PC-3 (cell line): Measurements from ENCODE around the gene FANK1. TPM values are rescaled to one million over a fixed set of nuclear protein-coding genes. Genes with fewer than 3 reads are reported as not detected.

Source experiments
- ATAC-seq: fragments of 200-7000 bp; cut with Tn5 transposase; 2 replicates; pipeline ENCODE4 v1.9.1; 2020; ENCODE audit warnings: mild to moderate bottlenecking, moderate library complexity
- BruUV-seq: library from RNA; stranded (reverse); fragments of 400-500 nt; replicated peaks from 2 replicates; lab custom pipeline; 2021; lab: Mats Ljungman, UMichigan
- CTCF ChIA-PET: fragments of 300-600 bp; sonication (Branson Sonifier 250); formaldehyde crosslinking; loops from one replicate; lab custom pipeline; 2022; ENCODE audit warnings: antibody characterized with exemption; lab: Charles Lee
- POLR2A ChIA-PET: fragments of 300-600 bp; sonication (Branson Sonifier 250); formaldehyde crosslinking; loops from one replicate; lab custom pipeline; 2022; ENCODE audit warnings: antibody characterized with exemption; ENCODE audit not compliant: unreplicated experiment; lab: Charles Lee
- DNase-seq: peaks from one replicate; pipeline ENCODE4 v3.0.0-alpha.2; 2015
- H2AFZ ChIP-seq: fragments of 300-600 bp; sonication (generic); 2 replicates; pipeline ENCODE4 v1.6.0; 2016; ENCODE audit warnings: antibody characterized with exemption, low read length
- H3F3A ChIP-seq: fragments of 300-600 bp; sonication (generic); one replicate; pipeline ENCODE4 v1.6.0; 2017; ENCODE audit warnings: antibody characterized with exemption, low read length, control low read depth, mild to moderate bottlenecking; ENCODE audit not compliant: unreplicated experiment
- H3K27ac ChIP-seq: fragments of 300-600 bp; sonication (generic); 2 replicates; pipeline ENCODE4 v1.5.1; 2016; ENCODE audit warnings: mild to moderate bottlenecking, low read length
- H3K27me3 ChIP-seq: fragments of 300-600 bp; sonication (generic); 2 replicates; pipeline ENCODE4 v1.6.1; 2016; ENCODE audit warnings: low read length, mixed read lengths
- H3K36me3 ChIP-seq: fragments of 300-600 bp; sonication (generic); 2 replicates; pipeline ENCODE4 v1.6.1; 2016; ENCODE audit warnings: low read depth, mixed run types, low read length, mixed read lengths
- H3K4me1 ChIP-seq: fragments of 300-600 bp; sonication (generic); 2 replicates; pipeline ENCODE4 v1.5.1; 2016; ENCODE audit warnings: low read length; ENCODE audit not compliant: insufficient read depth
- H3K4me2 ChIP-seq: fragments of 300-600 bp; sonication (generic); 2 replicates; pipeline ENCODE4 v1.6.0; 2016; ENCODE audit warnings: low read length
- H3K4me3 ChIP-seq: fragments of 300-600 bp; sonication (generic); 2 replicates; pipeline ENCODE4 v1.5.1; 2016; ENCODE audit warnings: mild to moderate bottlenecking, low read length, mixed read lengths
- H3K79me2 ChIP-seq: fragments of 300-600 bp; sonication (generic); 2 replicates; pipeline ENCODE4 v1.6.1; 2017; ENCODE audit warnings: low read length, mixed read lengths
- H3K9ac ChIP-seq: fragments of 300-600 bp; sonication (generic); 2 replicates; pipeline ENCODE4 v1.6.0; 2016; ENCODE audit warnings: mild to moderate bottlenecking, low read length
- H3K9me2 ChIP-seq: fragments of 300-600 bp; sonication (generic); replicated peaks from 2 replicates; pipeline ENCODE4 v1.6.1; 2016; ENCODE audit warnings: mixed run types, low read length, mixed read lengths
- H3K9me3 ChIP-seq: fragments of 300-600 bp; sonication (generic); 2 replicates; pipeline ENCODE4 v1.6.1; 2016; ENCODE audit warnings: low read length, mixed read lengths
- H4K20me1 ChIP-seq: fragments of 300-600 bp; sonication (generic); 2 replicates; pipeline ENCODE4 v1.6.1; 2016; ENCODE audit warnings: low read length, mixed read lengths
- EZH2 ChIP-seq: fragments of 300-600 bp; sonication (generic); IDR thresholded peaks from one replicate; pipeline ENCODE4 v1.6.1; 2017; ENCODE audit warnings: antibody characterized with exemption, mild to moderate bottlenecking, low read length; ENCODE audit not compliant: unreplicated experiment
- EZH2phosphoT487 ChIP-seq: fragments of 300-600 bp; sonication (generic); IDR thresholded peaks from 2 replicates; pipeline ENCODE4 v1.6.1; 2018; ENCODE audit warnings: mild to moderate bottlenecking, antibody characterized with exemption, low read length, borderline replicate concordance
- intact Hi-C: fragments of 100-400 bp; cut with micrococcal nuclease; formaldehyde crosslinking; loops from 2 replicates; pipeline ENCODE4 v1.9.0; 2023
- total RNA-seq: library from RNA; depleted of rRNA; stranded (reverse); fragments of >200 nt; gene quantifications from 2 replicates; pipeline ENCODE4 v1.2.3, GENCODE V29; 2014
- TF ChIP-seq, protein P1 (sequence below): fragments of 300-600 bp; sonication (generic); conservative IDR thresholded peaks from 2 replicates; pipeline ENCODE4 v1.5.1; 2017; ENCODE audit warnings: antibody characterized with exemption, low read depth, mild to moderate bottlenecking, low read length

FANK1 gene
- total RNA-seq, 1 experiment from 2014 or later: 0.95 TPM

DNA sequence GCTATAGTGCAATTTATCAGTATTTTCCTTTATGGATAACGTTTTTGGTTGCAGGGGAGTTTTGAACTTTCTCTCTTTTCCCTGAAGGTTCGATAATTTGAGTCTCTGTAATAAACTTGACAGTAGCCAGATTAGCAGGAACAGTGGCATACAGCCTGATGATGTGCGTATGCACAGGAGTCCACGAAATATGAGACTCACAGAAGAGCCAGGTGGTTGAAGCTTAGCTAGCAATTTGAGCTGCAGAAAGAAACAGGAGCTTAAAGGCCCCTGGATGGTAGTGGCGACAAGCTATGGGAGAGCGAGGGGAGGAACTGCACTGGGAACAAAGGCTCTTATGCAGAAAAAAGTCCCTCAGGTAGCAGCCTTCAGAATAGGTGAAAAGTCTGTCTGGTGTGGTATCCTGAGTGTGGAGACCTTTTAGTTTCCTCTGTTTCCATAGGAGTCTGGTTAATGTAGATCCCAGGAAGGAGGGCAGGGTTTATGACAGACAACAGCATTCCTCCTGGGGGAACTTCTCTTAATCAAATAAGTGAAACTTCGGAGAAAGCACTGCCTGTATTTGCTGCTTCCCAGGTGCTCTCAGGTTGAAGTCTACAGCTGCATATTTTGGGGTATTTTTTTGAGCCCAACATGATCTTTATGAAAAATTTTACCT, 32.7 kb downstream of the FANK1 start:
- intact Hi-C loops: no loop called here
- H3K4me3 ChIP-seq: no peak overlapping the region
- POLR2A ChIA-PET: no interaction called here
- H3K79me2 ChIP-seq: no peaks in the 10 kb centered on the region
- no peaks in the 10 kb centered on the region for H3K9me3 ChIP-seq
- DNase-seq: no peak
- H2AFZ ChIP-seq: no peak overlapping the region
- no TSS peak for BruUV-seq
- H3K27me3 ChIP-seq: no peaks in the 10 kb centered on the region
- no peak for ATAC-seq
- no peak overlapping the region for H3K4me2 ChIP-seq
- H3K9ac ChIP-seq: no peak overlapping the region
- CTCF ChIA-PET: no interaction called here
- TF ChIP-seq EZH2phosphoT487 (no peak), EZH2 (no peak)
- TF ChIP-seq, protein P1, sequence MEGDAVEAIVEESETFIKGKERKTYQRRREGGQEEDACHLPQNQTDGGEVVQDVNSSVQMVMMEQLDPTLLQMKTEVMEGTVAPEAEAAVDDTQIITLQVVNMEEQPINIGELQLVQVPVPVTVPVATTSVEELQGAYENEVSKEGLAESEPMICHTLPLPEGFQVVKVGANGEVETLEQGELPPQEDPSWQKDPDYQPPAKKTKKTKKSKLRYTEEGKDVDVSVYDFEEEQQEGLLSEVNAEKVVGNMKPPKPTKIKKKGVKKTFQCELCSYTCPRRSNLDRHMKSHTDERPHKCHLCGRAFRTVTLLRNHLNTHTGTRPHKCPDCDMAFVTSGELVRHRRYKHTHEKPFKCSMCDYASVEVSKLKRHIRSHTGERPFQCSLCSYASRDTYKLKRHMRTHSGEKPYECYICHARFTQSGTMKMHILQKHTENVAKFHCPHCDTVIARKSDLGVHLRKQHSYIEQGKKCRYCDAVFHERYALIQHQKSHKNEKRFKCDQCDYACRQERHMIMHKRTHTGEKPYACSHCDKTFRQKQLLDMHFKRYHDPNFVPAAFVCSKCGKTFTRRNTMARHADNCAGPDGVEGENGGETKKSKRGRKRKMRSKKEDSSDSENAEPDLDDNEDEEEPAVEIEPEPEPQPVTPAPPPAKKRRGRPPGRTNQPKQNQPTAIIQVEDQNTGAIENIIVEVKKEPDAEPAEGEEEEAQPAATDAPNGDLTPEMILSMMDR: no peak
- no peaks in the 10 kb centered on the region for H3K36me3 ChIP-seq
- peaks cover 4% of the 10 kb centered on the region; the same call in 1 of the 2 replicates for H3K4me1 ChIP-seq
- H4K20me1 ChIP-seq: no peaks in the 10 kb centered on the region
- H3F3A ChIP-seq: no peaks in the 10 kb centered on the region
- no peak overlapping the region for H3K27ac ChIP-seq
- no peaks in the 10 kb centered on the region for H3K9me2 ChIP-seq

DNA sequence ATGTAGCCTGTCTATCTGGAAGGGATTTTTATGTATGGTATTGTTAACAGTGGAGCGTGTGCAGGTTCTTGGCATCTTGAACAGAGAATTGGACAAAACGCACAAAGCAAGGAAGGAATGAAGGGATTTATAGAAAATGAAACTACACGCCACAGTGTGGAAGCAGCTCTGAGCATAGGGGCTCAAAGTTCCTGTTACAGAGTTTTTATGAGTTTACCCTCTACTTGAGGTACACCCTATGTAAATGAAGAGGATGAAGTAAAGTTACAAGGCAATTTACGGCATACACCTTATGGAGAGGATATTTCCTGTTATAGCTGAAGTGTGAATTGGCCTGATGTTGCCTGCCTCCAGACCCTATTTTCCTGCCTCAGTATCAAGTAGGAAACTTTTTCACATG, 33.3 kb downstream of the FANK1 start:
- H3K9ac ChIP-seq: no peak overlapping the region
- ChIA-PET POLR2A (no interaction called here), CTCF (no interaction called here)
- H3K4me3 ChIP-seq: no peak overlapping the region
- TF ChIP-seq, protein P1: no peak
- TF ChIP-seq EZH2phosphoT487: no peak
- TF ChIP-seq EZH2: no peak
- no peaks in the 10 kb centered on the region for H3K9me2 ChIP-seq
- H3K79me2 ChIP-seq: no peaks in the 10 kb centered on the region
- H3F3A ChIP-seq: no peaks in the 10 kb centered on the region
- no peaks in the 10 kb centered on the region for H3K36me3 ChIP-seq
- H4K20me1 ChIP-seq: no peaks in the 10 kb centered on the region
- intact Hi-C loops: loop anchor here (5.0 kb wide), 2 partner anchors 373 to 573 kb away; no protein-coding TSS in a partner anchor
- H3K27me3 ChIP-seq: no peaks in the 10 kb centered on the region
- H3K27ac ChIP-seq: no peak overlapping the region
- no peak for DNase-seq
- H3K4me1 ChIP-seq: peaks cover 5% of the 10 kb centered on the region; the same call in 1 of the 2 replicates
- H3K4me2 ChIP-seq: no peak overlapping the region
- no TSS peak for BruUV-seq
- no peaks in the 10 kb centered on the region for H3K9me3 ChIP-seq
- H2AFZ ChIP-seq: no peak overlapping the region
- ATAC-seq: no peak

DNA sequence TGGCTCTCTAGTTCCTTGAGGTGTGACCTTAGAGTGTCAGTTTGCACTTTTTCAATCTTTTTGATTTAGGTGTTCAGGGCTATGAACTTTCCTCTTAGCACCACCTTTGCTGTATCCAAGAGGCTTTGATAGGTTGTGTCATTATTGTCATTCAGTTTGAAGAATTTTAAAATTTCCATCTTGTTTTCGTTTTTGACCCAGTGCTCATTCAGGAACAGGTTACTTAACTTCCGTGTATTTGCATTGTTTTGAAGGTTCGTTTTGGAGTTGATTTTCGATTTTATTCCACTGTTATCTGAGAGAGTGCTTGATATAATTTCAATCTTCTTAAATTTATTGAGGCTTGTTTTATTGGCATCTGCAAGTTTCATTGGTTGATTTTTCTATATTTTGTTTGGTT, 37.3 kb downstream of the FANK1 start:
- ChIA-PET POLR2A (no interaction called here), CTCF (interaction anchor here (0.5 to 1.2 kb wide), 4 partner anchors 28 to 570 kb away, joined by 3 to 6 read pairs (median 4); no protein-coding TSS in a partner anchor)
- H3K9ac ChIP-seq: no peak overlapping the region
- H3F3A ChIP-seq: no peaks in the 10 kb centered on the region
- DNase-seq: no peak
- H3K9me3 ChIP-seq: no peaks in the 10 kb centered on the region
- no peaks in the 10 kb centered on the region for H3K79me2 ChIP-seq
- no peak overlapping the region for H2AFZ ChIP-seq
- no peaks in the 10 kb centered on the region for H3K9me2 ChIP-seq
- H3K4me2 ChIP-seq: peak overlapping the region; percentile 79; the same call in 1 of the 2 replicates
- H3K4me3 ChIP-seq: no peak overlapping the region
- H4K20me1 ChIP-seq: no peaks in the 10 kb centered on the region
- H3K27me3 ChIP-seq: no peaks in the 10 kb centered on the region
- no peak for ATAC-seq
- TF ChIP-seq EZH2phosphoT487: no peak
- no peak for TF ChIP-seq EZH2
- TF ChIP-seq, protein P1: no peak
- intact Hi-C loops: loop anchor here (2.0 to 5.0 kb wide), 3 partner anchors 65 to 569 kb away; no protein-coding TSS in a partner anchor
- H3K36me3 ChIP-seq: no peaks in the 10 kb centered on the region
- H3K4me1 ChIP-seq: peaks cover 13% of the 10 kb centered on the region
- no peak overlapping the region for H3K27ac ChIP-seq
- BruUV-seq: no TSS peak
